ENCODE data around the gene BACH2.

GRCh38 chr6:89924231-89924630, 372.4 kb downstream of the BACH2 start:
- TF ChIP-seq CTCF (optimal IDR thresholded peaks at IDR 0.05 in 1 of 3, IDR thresholded peaks at IDR 0.05 in 1 of 3, conservative IDR thresholded peaks at IDR 0.05 in 1 of 3; ENCODE audit: extremely low read depth in 1 of 3, insufficient read depth in 2 of 3, low read length in 3 of 3): no peak
- TF ChIP-seq EZH2 (IDR thresholded peaks at IDR 0.05; ENCODE audit: low read length): no peak

All from keratinocyte (primary cell).